ENCODE results near the gene MIA2.

- TF ChIP-seq CTCF (IDR thresholded peaks at IDR 0.05 in 2 of 3, conservative IDR thresholded peaks at IDR 0.05 in 1 of 3; ENCODE audit: insufficient read depth in 2 of 3, low read depth in 1 of 3, low read length in 3 of 3) (no peak), POLR2A (conservative IDR thresholded peaks at IDR 0.05) (no peak), HES1 (IDR thresholded peaks at IDR 0.05; ENCODE audit: low read depth) (no peak), ELF1 (tag; IDR thresholded peaks at IDR 0.05) (no peak), ADNP (tag; IDR thresholded peaks at IDR 0.05) (no peak), MAX (CRISPR knock-in tag; IDR thresholded peaks at IDR 0.05) (no peak)
Observed at GRCh38 chr14:39431416-39432178, 197.9 kb downstream of the MIA2 start.
